Tibial nerve (tissue), 4 donors: ENCODE results near the gene TGM6. TPM values are rescaled to one million over a fixed set of nuclear protein-coding genes. Genes with fewer than 3 reads are reported as not detected.

Source experiments
- DNase-seq, 2 donors: peaks; one replicate each; pipeline ENCODE4 v3.0.0-alpha.2; 2019; ENCODE audit warnings: low spot score in 2 of 2
- H3K27ac ChIP-seq, 4 donors: fragments of 200-600 bp; sonication (generic) in 3 of 4; one replicate each; pipeline ENCODE4 v1.5.1; 2017 to 2019; ENCODE audit warnings: mild to moderate bottlenecking in 1 of 4
- H3K27me3 ChIP-seq, 2 donors: fragments of 200-600 bp; sonication (generic) in 1 of 2; one replicate each; pipeline versions ENCODE4 v1.5.1 to v1.6.0; 2017 to 2019
- H3K36me3 ChIP-seq, 3 donors: fragments of 200-600 bp; sonication (generic); one replicate each; pipeline ENCODE4 v1.5.1; 2018 to 2019
- H3K4me1 ChIP-seq, 4 donors: fragments of 200-600 bp; sonication (generic) in 3 of 4; one replicate each; pipeline ENCODE4 v1.5.1; 2017 to 2019
- H3K4me3 ChIP-seq, 4 donors: fragments of 200-600 bp; sonication (generic) in 3 of 4; one replicate each; pipeline ENCODE4 v1.5.1; 2017 to 2019; ENCODE audit warnings: mild to moderate bottlenecking in 1 of 4, moderate library complexity in 1 of 4
- H3K9me3 ChIP-seq, 4 donors: fragments of 200-600 bp; sonication (generic) in 3 of 4; one replicate each; pipeline ENCODE4 v1.5.1; 2017 to 2019
- EP300 ChIP-seq, 2 donors: sonication (generic); formaldehyde crosslinking; IDR thresholded peaks; one replicate each; pipeline ENCODE4 v1.6.1; 2017; ENCODE audit warnings: antibody characterized with exemption in 2 of 2, mild to moderate bottlenecking in 1 of 2
- POLR2A ChIP-seq, 2 donors: fragments of 450-650 bp; IDR thresholded peaks; one replicate each; pipeline ENCODE4 v1.6.1; 2017; ENCODE audit warnings: antibody characterized with exemption in 2 of 2, mild to moderate bottlenecking in 2 of 2, moderate library complexity in 2 of 2
- WGBS, 2 donors: methylation state at CpG; one replicate each; pipeline ENCODE4 v1.1.5; 2018; 5-methylcytosine and 5-hydroxymethylcytosine counted together
- total RNA-seq, 4 donors: library from RNA; depleted of rRNA; stranded (reverse); fragments of >200 nt; gene quantifications; one replicate each; pipeline ENCODE4 v1.1.0, GENCODE V29; 2016
- TF ChIP-seq, protein P1 (sequence below), 5 experiments: fragments of 200-600 bp in 3 of 5; fragments of 450-650 bp in 2 of 5; sonication (generic) in 3 of 5; IDR thresholded peaks; one replicate each; pipeline ENCODE4 v1.5.1; 2016 to 2019; ENCODE audit warnings: antibody characterized with exemption in 5 of 5, mild to moderate bottlenecking in 3 of 5, moderate library complexity in 2 of 5

TGM6 gene
- total RNA-seq: not detected

DNA sequence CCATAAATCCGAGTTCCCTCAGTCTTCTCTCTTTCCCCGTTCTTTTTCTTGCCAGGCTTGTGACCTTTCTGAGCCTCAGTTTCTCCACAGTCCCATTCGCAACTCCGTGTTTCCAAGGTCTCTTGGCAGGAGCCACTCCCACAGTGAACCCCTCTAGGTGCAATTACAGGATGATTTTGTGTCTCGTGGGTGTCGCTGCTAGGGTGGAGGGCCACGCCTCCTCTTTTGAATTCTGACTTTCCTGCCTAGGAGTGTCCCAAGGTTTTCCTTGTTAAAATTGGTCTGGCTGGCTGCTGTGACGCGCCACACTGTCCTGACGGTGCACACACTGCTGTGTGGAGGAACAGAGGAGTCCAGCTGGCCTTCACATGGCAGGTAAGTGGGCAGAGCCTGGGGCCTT lies at the start of gene TGM6:
TGM6 (plus strand) TSS at position 301 of the 400 bp plus-strand sequence; CDS start at position 369, 68 bp downstream.
- Histone ChIP-seq H3K4me3 (no peak within 1 kb of the TSS), H3K36me3 (no peaks in the 10 kb centered on the region), H3K9me3 (no peaks in the 10 kb centered on the region), H3K27ac (no peak within 1 kb of the TSS), H3K27me3 (no peaks in the 10 kb centered on the region), H3K4me1 (no peaks in the 10 kb centered on the region)
- WGBS, 2 donors: 83 to 84% methylated on average over 10 of the region's 10 CpGs
- no peak for DNase-seq
- TF ChIP-seq POLR2A (IDR thresholded peaks at IDR 0.05) (no peak), EP300 (IDR thresholded peaks at IDR 0.05) (no peak)
- TF ChIP-seq, protein P1, sequence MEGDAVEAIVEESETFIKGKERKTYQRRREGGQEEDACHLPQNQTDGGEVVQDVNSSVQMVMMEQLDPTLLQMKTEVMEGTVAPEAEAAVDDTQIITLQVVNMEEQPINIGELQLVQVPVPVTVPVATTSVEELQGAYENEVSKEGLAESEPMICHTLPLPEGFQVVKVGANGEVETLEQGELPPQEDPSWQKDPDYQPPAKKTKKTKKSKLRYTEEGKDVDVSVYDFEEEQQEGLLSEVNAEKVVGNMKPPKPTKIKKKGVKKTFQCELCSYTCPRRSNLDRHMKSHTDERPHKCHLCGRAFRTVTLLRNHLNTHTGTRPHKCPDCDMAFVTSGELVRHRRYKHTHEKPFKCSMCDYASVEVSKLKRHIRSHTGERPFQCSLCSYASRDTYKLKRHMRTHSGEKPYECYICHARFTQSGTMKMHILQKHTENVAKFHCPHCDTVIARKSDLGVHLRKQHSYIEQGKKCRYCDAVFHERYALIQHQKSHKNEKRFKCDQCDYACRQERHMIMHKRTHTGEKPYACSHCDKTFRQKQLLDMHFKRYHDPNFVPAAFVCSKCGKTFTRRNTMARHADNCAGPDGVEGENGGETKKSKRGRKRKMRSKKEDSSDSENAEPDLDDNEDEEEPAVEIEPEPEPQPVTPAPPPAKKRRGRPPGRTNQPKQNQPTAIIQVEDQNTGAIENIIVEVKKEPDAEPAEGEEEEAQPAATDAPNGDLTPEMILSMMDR (IDR thresholded peaks at IDR 0.05): no peak

DNA sequence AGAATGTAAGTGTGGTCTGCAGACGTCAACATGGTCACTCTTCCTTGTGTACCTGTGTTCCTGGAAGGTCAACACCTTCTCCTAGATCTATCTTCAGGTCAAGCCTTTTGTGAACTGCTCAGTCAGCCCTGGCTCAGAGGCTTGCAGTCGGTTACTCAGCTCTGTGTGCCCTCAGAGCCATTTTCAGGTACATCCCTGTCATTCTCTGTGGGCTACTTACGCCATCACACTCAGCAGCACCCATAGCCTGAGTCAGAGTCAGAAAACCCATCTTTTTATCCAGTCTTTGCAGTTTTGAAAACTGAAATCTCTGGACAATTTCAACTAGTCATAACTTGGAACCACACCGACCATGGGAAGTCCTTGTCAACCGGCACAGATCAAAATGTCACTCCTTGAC lies 49.6 kb upstream of the TGM6 start:
- H3K4me1 ChIP-seq: no peaks in the 10 kb centered on the region
- 83 to 85% methylated on average over 5 of the region's 5 CpGs for WGBS, 2 donors
- no peaks in the 10 kb centered on the region for H3K27me3 ChIP-seq
- no peak for TF ChIP-seq POLR2A (IDR thresholded peaks at IDR 0.05)
- TF ChIP-seq, protein P1 (IDR thresholded peaks at IDR 0.05): no peak
- TF ChIP-seq EP300 (IDR thresholded peaks at IDR 0.05): no peak
- no peaks in the 10 kb centered on the region for H3K9me3 ChIP-seq
- DNase-seq: no peak
- no peak overlapping the region for H3K27ac ChIP-seq
- no peak overlapping the region for H3K4me3 ChIP-seq
- H3K36me3 ChIP-seq: no peaks in the 10 kb centered on the region

DNA sequence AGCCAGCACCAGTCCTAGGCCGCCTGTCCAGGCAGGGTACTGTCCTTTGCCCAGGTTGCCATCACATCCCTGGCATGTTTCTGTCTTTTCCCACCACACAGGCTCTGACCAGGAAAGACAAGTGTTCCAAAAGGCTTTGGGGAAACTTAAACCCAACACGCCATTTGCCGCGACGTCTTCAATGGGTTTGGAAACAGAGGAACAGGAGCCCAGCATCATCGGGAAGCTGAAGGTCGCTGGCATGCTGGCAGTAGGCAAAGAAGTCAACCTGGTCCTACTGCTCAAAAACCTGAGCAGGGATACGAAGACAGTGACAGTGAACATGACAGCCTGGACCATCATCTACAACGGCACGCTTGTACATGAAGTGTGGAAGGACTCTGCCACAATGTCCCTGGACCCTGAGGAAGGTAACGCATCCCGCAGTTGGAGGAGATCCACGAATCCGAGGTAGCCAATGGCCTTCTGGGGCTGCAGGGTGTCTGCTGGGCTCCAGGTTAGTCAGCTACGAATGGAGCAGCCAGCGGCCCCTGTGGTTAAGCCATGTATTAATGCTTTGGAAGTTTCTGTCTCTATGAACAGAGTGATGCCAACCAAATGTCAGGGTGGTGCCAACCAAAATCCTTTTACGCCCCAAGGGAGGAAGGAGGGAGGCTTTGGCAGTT lies 48.7 kb upstream of the TGM6 start:
- TF ChIP-seq, protein P1 (IDR thresholded peaks at IDR 0.05): no peak
- TF ChIP-seq EP300 (IDR thresholded peaks at IDR 0.05) (no peak), POLR2A (IDR thresholded peaks at IDR 0.05) (no peak)
- H3K27me3 ChIP-seq: no peaks in the 10 kb centered on the region
- H3K4me3 ChIP-seq: no peak overlapping the region
- H3K36me3 ChIP-seq: no peaks in the 10 kb centered on the region
- 93 to 95% methylated on average over 17 of the region's 17 CpGs for WGBS, 2 donors
- no peak for DNase-seq
- no peaks in the 10 kb centered on the region for H3K9me3 ChIP-seq
- no peaks in the 10 kb centered on the region for H3K4me1 ChIP-seq
- H3K27ac ChIP-seq: no peak overlapping the region

DNA sequence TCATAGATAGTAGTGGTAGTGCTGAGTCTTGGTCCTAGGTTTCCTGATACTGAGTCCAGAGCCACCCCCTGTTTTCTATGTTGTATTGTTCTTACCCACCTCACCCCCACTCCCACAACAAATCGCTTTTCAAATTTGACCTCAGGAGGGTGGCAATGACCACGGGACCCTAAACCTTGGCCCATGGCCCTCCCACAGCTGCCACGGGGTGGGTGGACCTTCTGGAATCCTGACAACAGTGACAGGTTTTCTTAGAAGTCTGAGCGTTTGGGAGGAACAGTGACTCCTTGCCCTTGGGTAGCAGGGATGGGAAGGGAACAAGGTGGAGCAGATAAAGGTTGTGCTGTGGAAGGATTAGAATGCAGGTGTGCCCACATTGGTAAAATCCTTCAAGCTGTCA lies 48.0 kb upstream of the TGM6 start:
- Histone ChIP-seq H3K4me1 (no peaks in the 10 kb centered on the region), H3K36me3 (no peaks in the 10 kb centered on the region), H3K9me3 (no peaks in the 10 kb centered on the region), H3K27ac (no peak overlapping the region), H3K4me3 (no peak overlapping the region), H3K27me3 (no peaks in the 10 kb centered on the region)
- TF ChIP-seq EP300 (IDR thresholded peaks at IDR 0.05): no peak
- TF ChIP-seq, protein P1 (IDR thresholded peaks at IDR 0.05): no peak
- no peak for DNase-seq
- WGBS, 2 donors: 49 to 65% methylated on average over 4 of the region's 4 CpGs

DNA sequence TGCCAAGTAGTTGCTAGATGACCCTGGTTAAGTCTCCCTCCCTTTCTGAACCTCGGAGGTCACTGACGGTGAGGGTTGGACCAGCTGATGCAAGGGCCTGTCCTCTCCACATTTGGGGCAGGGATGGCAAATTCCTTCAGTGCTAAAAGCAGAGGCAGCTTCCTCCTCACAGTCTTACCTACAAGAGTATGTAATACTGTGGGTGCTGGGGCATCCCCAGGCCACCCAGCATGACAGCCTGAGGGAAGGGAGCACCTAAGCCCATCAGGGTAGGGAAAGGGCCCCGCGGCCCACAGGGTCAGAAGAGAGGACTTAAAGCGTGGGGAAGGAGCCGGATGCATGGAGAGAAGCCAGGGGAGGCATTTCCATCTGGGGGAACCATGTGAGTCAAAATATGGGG lies 46.9 kb upstream of the TGM6 start:
- no peak overlapping the region for H3K4me3 ChIP-seq
- WGBS, 2 donors: 61 to 73% methylated on average over 6 of the region's 6 CpGs
- no peak overlapping the region for H3K27ac ChIP-seq
- TF ChIP-seq POLR2A (IDR thresholded peaks at IDR 0.05): no peak
- TF ChIP-seq, protein P1 (IDR thresholded peaks at IDR 0.05): no peak
- no peak for TF ChIP-seq EP300 (IDR thresholded peaks at IDR 0.05)
- no peaks in the 10 kb centered on the region for H3K27me3 ChIP-seq
- DNase-seq: no peak
- H3K9me3 ChIP-seq: no peaks in the 10 kb centered on the region
- no peaks in the 10 kb centered on the region for H3K36me3 ChIP-seq
- no peaks in the 10 kb centered on the region for H3K4me1 ChIP-seq
